H9 (cell line): ENCODE data around the gene SPNS3. TPM values are rescaled to one million over a fixed set of nuclear protein-coding genes. Genes with fewer than 3 reads are reported as not detected.

Experiments
- DNase-seq: peaks from one replicate; pipeline ENCODE4 v3.0.0-alpha.2; 2017
- H2AFZ ChIP-seq: one replicate; pipeline ENCODE4 v1.6.1; 2013; ENCODE audit warnings: mild to moderate bottlenecking, low read length, control low read depth, moderate library complexity
- H2AK5ac ChIP-seq: 2 replicates; pipeline ENCODE4 v1.6.1; 2013; ENCODE audit warnings: low read length, control low read depth, mixed read lengths; ENCODE audit not compliant: insufficient read length
- H2BK120ac ChIP-seq: one replicate; pipeline ENCODE4 v1.6.1; 2013; ENCODE audit warnings: low read depth, mild to moderate bottlenecking, low read length, control low read depth, inconsistent platforms; ENCODE audit not compliant: poor library complexity, severe bottlenecking
- H2BK12ac ChIP-seq: 2 replicates; pipeline ENCODE4 v1.6.1; 2013; ENCODE audit warnings: low read length, control low read depth, mixed read lengths, low read depth; ENCODE audit not compliant: insufficient read length
- H2BK15ac ChIP-seq: 2 replicates; pipeline ENCODE4 v1.6.1; 2013; ENCODE audit warnings: low read depth, low read length, control low read depth
- H2BK20ac ChIP-seq: one replicate; pipeline ENCODE4 v1.6.1; 2013; ENCODE audit warnings: low read depth, mild to moderate bottlenecking, low read length, control low read depth, inconsistent platforms; ENCODE audit not compliant: poor library complexity, severe bottlenecking
- H2BK5ac ChIP-seq: 2 replicates; pipeline ENCODE4 v1.6.1; 2013; ENCODE audit warnings: low read length, control low read depth, mixed read lengths; ENCODE audit not compliant: insufficient read length
- H3K14ac ChIP-seq: 2 replicates; pipeline ENCODE4 v1.6.1; 2013; ENCODE audit warnings: low read length, control low read depth; ENCODE audit not compliant: insufficient read depth
- H3K18ac ChIP-seq: 2 replicates; pipeline ENCODE4 v1.6.1; 2013; ENCODE audit warnings: low read depth, mild to moderate bottlenecking, mixed read lengths, low read length, control low read depth; ENCODE audit not compliant: insufficient read length
- H3K23ac ChIP-seq: 2 replicates; pipeline ENCODE4 v1.6.1; 2013; ENCODE audit warnings: low read length, control low read depth, mixed read lengths, low read depth; ENCODE audit not compliant: insufficient read length
- H3K23me2 ChIP-seq: 2 replicates; pipeline ENCODE4 v1.6.1; 2013; ENCODE audit warnings: low read depth, mild to moderate bottlenecking, mixed read lengths, low read length, control low read depth; ENCODE audit not compliant: insufficient read length, poor library complexity, severe bottlenecking
- H3K27ac ChIP-seq: 2 replicates; pipeline ENCODE4 v1.5.1; 2013; ENCODE audit warnings: low read length, control low read depth, mixed read lengths, low read depth; ENCODE audit not compliant: insufficient read length
- H3K27me3 ChIP-seq: 2 replicates; pipeline ENCODE4 v1.6.1; 2013; ENCODE audit warnings: low read length, control low read depth, inconsistent platforms; ENCODE audit not compliant: insufficient read depth
- H3K4ac ChIP-seq: 2 replicates; pipeline ENCODE4 v1.6.1; 2013; ENCODE audit warnings: low read depth, mild to moderate bottlenecking, control low read depth, inconsistent platforms, low read length, moderate library complexity
- H3K4me1 ChIP-seq: 2 replicates; pipeline ENCODE4 v1.6.1; 2013; ENCODE audit warnings: low read length, control low read depth, inconsistent platforms; ENCODE audit not compliant: insufficient read depth
- H3K4me2 ChIP-seq: 2 replicates; pipeline ENCODE4 v1.6.1; 2013; ENCODE audit warnings: low read length, control low read depth, mixed read lengths; ENCODE audit not compliant: insufficient read length, insufficient read depth
- H3K56ac ChIP-seq: 2 replicates; pipeline ENCODE4 v1.6.1; 2013; ENCODE audit warnings: low read depth, mild to moderate bottlenecking, mixed read lengths, low read length, control low read depth; ENCODE audit not compliant: insufficient read length
- H3K79me1 ChIP-seq: 2 replicates; pipeline ENCODE4 v1.6.1; 2013; ENCODE audit warnings: low read depth, mild to moderate bottlenecking, moderate library complexity, low read length, control low read depth, inconsistent platforms; ENCODE audit not compliant: insufficient read depth, poor library complexity, severe bottlenecking
- H3K79me2 ChIP-seq: 2 replicates; pipeline ENCODE4 v1.6.1; 2013; ENCODE audit warnings: low read length, control low read depth, inconsistent platforms; ENCODE audit not compliant: insufficient read depth
- H3K9ac ChIP-seq: 2 replicates; pipeline ENCODE4 v1.6.1; 2013; ENCODE audit warnings: low read length, control low read depth, mixed read lengths; ENCODE audit not compliant: insufficient read length; ENCODE audit errors: extremely low read depth
- H3K9me3 ChIP-seq: one replicate; pipeline ENCODE4 v1.6.1; 2013; ENCODE audit warnings: low read depth, low read length, inconsistent platforms; ENCODE audit not compliant: control insufficient read depth
- H3T11ph ChIP-seq: one replicate; pipeline ENCODE4 v1.6.1; 2013; ENCODE audit warnings: mild to moderate bottlenecking, low read length, control low read depth, inconsistent platforms
- H4K20me1 ChIP-seq: one replicate; pipeline ENCODE4 v1.6.1; 2013; ENCODE audit not compliant: control insufficient read depth, insufficient read length, insufficient read depth
- H4K5ac ChIP-seq: 2 replicates; pipeline ENCODE4 v1.6.1; 2013; ENCODE audit warnings: low read depth, mild to moderate bottlenecking, mixed read lengths, low read length, control low read depth; ENCODE audit not compliant: insufficient read length
- H4K8ac ChIP-seq: replicated peaks from 2 replicates; pipeline ENCODE4 v1.6.1; 2013; ENCODE audit warnings: low read length, control low read depth, mixed read lengths, low read depth; ENCODE audit not compliant: insufficient read length
- H4K91ac ChIP-seq: 2 replicates; pipeline ENCODE4 v1.6.1; 2013; ENCODE audit warnings: low read depth, mild to moderate bottlenecking, moderate library complexity, mixed read lengths, low read length, control low read depth; ENCODE audit not compliant: insufficient read length
- H3K27ac Mint-ChIP-seq, 3 experiments: 2 replicates in 2 of 3; 3 replicates in 1 of 3; pipeline ENCODE4 v1.8.0; 2020 to 2021; ENCODE audit warnings: mixed read lengths in 3 of 3, mild to moderate bottlenecking in 1 of 3, moderate library complexity in 1 of 3
- H3K27me3 Mint-ChIP-seq: 2 replicates; pipeline ENCODE4 v1.8.0; 2021; ENCODE audit warnings: low read depth, mild to moderate bottlenecking, moderate library complexity, mixed read lengths
- H3K36me3 Mint-ChIP-seq, 3 experiments: 2 replicates in 2 of 3; 3 replicates in 1 of 3; pipeline ENCODE4 v1.8.0; 2020 to 2021; ENCODE audit warnings: low read depth in 3 of 3, mixed read lengths in 3 of 3; ENCODE audit not compliant: insufficient read depth in 1 of 3
- H3K4me1 Mint-ChIP-seq, 2 experiments: 2 replicates each; pipeline ENCODE4 v1.8.0; 2020; ENCODE audit warnings: mixed read lengths in 2 of 2
- H3K4me3 Mint-ChIP-seq, 2 experiments: 2 replicates in 1 of 2; 3 replicates in 1 of 2; pipeline ENCODE4 v1.8.0; 2020 to 2021; ENCODE audit warnings: mild to moderate bottlenecking in 2 of 2, mixed read lengths in 2 of 2, moderate library complexity in 1 of 2
- H3K9me3 Mint-ChIP-seq, 2 experiments: 2 replicates in 1 of 2; 3 replicates in 1 of 2; pipeline ENCODE4 v1.8.0; 2020; ENCODE audit warnings: mild to moderate bottlenecking in 2 of 2, mixed read lengths in 2 of 2, moderate library complexity in 1 of 2
- WGBS: extraction: QIAGEN DNeasy Blood & Tissue Kit; methylation state at CpG from one replicate; pipeline ENCODE4 v1.1.7; 2013; ENCODE audit warnings: missing lambda C conversion rate, low lambda C conversion rate, mixed read lengths; ENCODE audit not compliant: insufficient read length; ENCODE audit errors: extremely low coverage; 5-methylcytosine and 5-hydroxymethylcytosine counted together
- total RNA-seq: library from RNA; stranded (reverse); gene quantifications from 2 replicates; pipeline ENCODE4 v1.2.1, GENCODE V29; 2021
- TF ChIP-seq, protein P1 (sequence below): fragments of 200-600 bp; sonication (generic); conservative IDR thresholded peaks from 3 replicates; pipeline ENCODE4 v1.8.0; 2021; ENCODE audit warnings: antibody characterized with exemption, mild to moderate bottlenecking

SPNS3 gene
- total RNA-seq, 1 experiment from 2014 or later: not detected

DNA sequence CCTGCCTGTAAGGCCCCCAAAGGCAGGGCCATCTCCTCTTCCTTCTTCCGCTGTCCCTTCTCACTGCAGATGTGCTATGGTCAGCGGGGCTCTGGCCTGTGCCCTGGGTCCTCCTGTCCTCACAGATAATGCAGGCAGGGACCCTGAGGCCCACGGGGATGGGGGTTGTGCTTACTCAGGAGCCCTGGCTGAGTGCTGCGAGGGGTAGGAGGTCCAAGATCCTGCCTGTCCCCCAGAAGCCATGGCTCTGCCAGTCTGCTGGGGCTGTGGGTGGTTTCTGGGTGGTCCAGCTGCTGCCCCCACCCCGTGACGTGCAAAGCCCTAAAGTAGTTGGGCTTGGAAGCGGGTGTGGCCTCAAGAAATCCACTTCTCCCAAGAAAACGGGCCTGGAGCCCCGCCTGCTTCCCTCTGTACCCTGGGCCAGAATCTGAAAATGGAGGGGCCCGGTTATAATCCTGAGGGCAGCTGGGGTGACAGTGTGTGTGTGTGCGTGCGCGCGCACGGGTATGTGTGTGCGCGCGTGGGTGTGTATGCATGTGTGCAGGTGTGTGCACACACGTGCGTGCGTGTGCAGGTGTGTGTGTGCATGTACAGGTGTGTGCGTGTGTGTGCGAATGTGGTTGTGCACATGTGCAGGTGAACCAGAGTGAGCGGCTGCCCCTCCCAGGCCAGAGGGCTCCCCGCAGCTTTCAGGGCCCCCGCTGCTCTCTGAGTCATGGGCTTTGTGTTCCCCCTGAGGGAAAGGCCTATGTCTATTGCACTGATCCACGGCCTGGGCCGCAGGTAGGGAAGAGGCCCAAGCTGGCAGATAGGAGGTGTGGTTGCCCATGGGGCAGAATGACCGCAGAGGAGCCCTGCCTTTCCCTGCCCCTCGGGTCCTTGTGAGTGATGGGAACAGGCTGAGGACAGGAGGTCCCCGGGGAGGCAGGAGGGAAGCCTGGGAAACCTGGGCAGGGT lies 78.7 kb downstream of the SPNS3 start:
- no peak overlapping the region for H4K91ac ChIP-seq
- no peak overlapping the region for H2AFZ ChIP-seq
- no peak overlapping the region for H2AK5ac ChIP-seq
- no peaks in the 10 kb centered on the region for H3K27me3 ChIP-seq
- no peak overlapping the region for H3T11ph ChIP-seq
- no peak overlapping the region for H3K27ac ChIP-seq
- no peak overlapping the region for H4K8ac ChIP-seq
- no peaks in the 10 kb centered on the region for H3K23me2 ChIP-seq
- H3K4me1 ChIP-seq: no peaks in the 10 kb centered on the region
- no peaks in the 10 kb centered on the region for H3K79me1 ChIP-seq
- H3K9me3 Mint-ChIP-seq: no peaks in the 10 kb centered on the region; a peak in 1 of 5 replicates
- no peak overlapping the region for H3K18ac ChIP-seq
- no peak overlapping the region for H2BK20ac ChIP-seq
- H3K23ac ChIP-seq: no peak overlapping the region
- H3K9ac ChIP-seq: no peak overlapping the region
- no peak overlapping the region; the same call in 1 of the 2 replicates for H3K14ac ChIP-seq
- DNase-seq: no peak
- peaks cover 7 to 20% of the 10 kb centered on the region in 2 experiments for H3K4me1 Mint-ChIP-seq
- no peak overlapping the region for H3K4me2 ChIP-seq
- H4K20me1 ChIP-seq: no peaks in the 10 kb centered on the region
- no peak overlapping the region for H2BK12ac ChIP-seq
- H3K36me3 Mint-ChIP-seq: no peaks in the 10 kb centered on the region
- TF ChIP-seq, protein P1, sequence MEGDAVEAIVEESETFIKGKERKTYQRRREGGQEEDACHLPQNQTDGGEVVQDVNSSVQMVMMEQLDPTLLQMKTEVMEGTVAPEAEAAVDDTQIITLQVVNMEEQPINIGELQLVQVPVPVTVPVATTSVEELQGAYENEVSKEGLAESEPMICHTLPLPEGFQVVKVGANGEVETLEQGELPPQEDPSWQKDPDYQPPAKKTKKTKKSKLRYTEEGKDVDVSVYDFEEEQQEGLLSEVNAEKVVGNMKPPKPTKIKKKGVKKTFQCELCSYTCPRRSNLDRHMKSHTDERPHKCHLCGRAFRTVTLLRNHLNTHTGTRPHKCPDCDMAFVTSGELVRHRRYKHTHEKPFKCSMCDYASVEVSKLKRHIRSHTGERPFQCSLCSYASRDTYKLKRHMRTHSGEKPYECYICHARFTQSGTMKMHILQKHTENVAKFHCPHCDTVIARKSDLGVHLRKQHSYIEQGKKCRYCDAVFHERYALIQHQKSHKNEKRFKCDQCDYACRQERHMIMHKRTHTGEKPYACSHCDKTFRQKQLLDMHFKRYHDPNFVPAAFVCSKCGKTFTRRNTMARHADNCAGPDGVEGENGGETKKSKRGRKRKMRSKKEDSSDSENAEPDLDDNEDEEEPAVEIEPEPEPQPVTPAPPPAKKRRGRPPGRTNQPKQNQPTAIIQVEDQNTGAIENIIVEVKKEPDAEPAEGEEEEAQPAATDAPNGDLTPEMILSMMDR: no peak
- no peak overlapping the region for H2BK5ac ChIP-seq
- H3K4ac ChIP-seq: no peak overlapping the region
- H3K56ac ChIP-seq: no peak overlapping the region
- no peaks in the 10 kb centered on the region for H3K79me2 ChIP-seq
- H3K9me3 ChIP-seq: no peaks in the 10 kb centered on the region
- no peak overlapping the region for H2BK120ac ChIP-seq
- WGBS: no CpG with 5 or more reads among the region's 31 CpGs
- H3K4me3 Mint-ChIP-seq: no peak overlapping the region
- no peak overlapping the region; a peak in 2 of 7 replicates for H3K27ac Mint-ChIP-seq
- H3K27me3 Mint-ChIP-seq: peaks cover 25% of the 10 kb centered on the region
- H4K5ac ChIP-seq: no peak overlapping the region
- no peak overlapping the region for H2BK15ac ChIP-seq
